MCF 10A (cell line): ENCODE measurements around the gene VKORC1. TPM values are rescaled to one million over a fixed set of nuclear protein-coding genes. Genes with fewer than 3 reads are reported as not detected.

Experiments
- BruUV-seq: library from RNA; stranded (reverse); fragments of 400-500 nt; replicated peaks from 2 replicates; lab custom pipeline; 2021; lab: Mats Ljungman, UMichigan
- CTCF ChIA-PET: fragments of 300-600 bp; sonication (Branson Sonifier 250); formaldehyde crosslinking; extraction: SDS; loops from one replicate; lab custom pipeline; 2021; ENCODE audit warnings: antibody characterized with exemption, inconsistent platforms; lab: Yijun Ruan, JAX
- POLR2A ChIA-PET: fragments of 300-600, 350-650 bp; sonication (Branson Sonifier 250); formaldehyde crosslinking; extraction: SDS; loops from one replicate; lab custom pipeline; 2020; ENCODE audit warnings: antibody characterized with exemption, inconsistent platforms; lab: Yijun Ruan, JAX
- DNase-seq: peaks from one replicate; pipeline ENCODE4 v3.0.0-alpha.2; 2018; ENCODE audit not compliant: unreplicated experiment
- H3K27ac Mint-ChIP-seq: one replicate; pipeline ENCODE4 v1.8.0; 2022; ENCODE audit warnings: mild to moderate bottlenecking, low read depth, mixed read lengths; ENCODE audit not compliant: unreplicated experiment
- H3K27me3 Mint-ChIP-seq: one replicate; pipeline ENCODE4 v1.8.0; 2022; ENCODE audit warnings: mixed read lengths; ENCODE audit not compliant: insufficient read depth, unreplicated experiment
- H3K36me3 Mint-ChIP-seq: one replicate; pipeline ENCODE4 v1.8.0; 2022; ENCODE audit warnings: mild to moderate bottlenecking, moderate library complexity, mixed read lengths; ENCODE audit not compliant: insufficient read depth, unreplicated experiment
- H3K4me1 Mint-ChIP-seq: one replicate; pipeline ENCODE4 v1.8.0; 2022; ENCODE audit warnings: mixed read lengths; ENCODE audit not compliant: insufficient read depth, unreplicated experiment
- H3K4me3 Mint-ChIP-seq: one replicate; pipeline ENCODE4 v1.8.0; 2022; ENCODE audit warnings: mild to moderate bottlenecking, moderate library complexity, mixed read lengths; ENCODE audit not compliant: unreplicated experiment
- H3K9me3 Mint-ChIP-seq: one replicate; pipeline ENCODE4 v1.8.0; 2022; ENCODE audit warnings: mixed read lengths; ENCODE audit not compliant: unreplicated experiment
- intact Hi-C: fragments of 100-400 bp; cut with micrococcal nuclease; formaldehyde crosslinking; loops from 2 replicates; pipeline ENCODE4 v1.14.1; 2022
- total RNA-seq: library from RNA; stranded (reverse); gene quantifications from 2 replicates; pipeline ENCODE4 v1.2.3, GENCODE V29; 2022
- TF ChIP-seq, protein P1 (sequence below): fragments of 200-600 bp; IDR thresholded peaks from one replicate; pipeline ENCODE4 v1.8.0; 2022; ENCODE audit warnings: antibody characterized with exemption, mild to moderate bottlenecking; ENCODE audit not compliant: unreplicated experiment

VKORC1 gene
- total RNA-seq, 1 experiment from 2014 or later: 66.3 TPM

DNA sequence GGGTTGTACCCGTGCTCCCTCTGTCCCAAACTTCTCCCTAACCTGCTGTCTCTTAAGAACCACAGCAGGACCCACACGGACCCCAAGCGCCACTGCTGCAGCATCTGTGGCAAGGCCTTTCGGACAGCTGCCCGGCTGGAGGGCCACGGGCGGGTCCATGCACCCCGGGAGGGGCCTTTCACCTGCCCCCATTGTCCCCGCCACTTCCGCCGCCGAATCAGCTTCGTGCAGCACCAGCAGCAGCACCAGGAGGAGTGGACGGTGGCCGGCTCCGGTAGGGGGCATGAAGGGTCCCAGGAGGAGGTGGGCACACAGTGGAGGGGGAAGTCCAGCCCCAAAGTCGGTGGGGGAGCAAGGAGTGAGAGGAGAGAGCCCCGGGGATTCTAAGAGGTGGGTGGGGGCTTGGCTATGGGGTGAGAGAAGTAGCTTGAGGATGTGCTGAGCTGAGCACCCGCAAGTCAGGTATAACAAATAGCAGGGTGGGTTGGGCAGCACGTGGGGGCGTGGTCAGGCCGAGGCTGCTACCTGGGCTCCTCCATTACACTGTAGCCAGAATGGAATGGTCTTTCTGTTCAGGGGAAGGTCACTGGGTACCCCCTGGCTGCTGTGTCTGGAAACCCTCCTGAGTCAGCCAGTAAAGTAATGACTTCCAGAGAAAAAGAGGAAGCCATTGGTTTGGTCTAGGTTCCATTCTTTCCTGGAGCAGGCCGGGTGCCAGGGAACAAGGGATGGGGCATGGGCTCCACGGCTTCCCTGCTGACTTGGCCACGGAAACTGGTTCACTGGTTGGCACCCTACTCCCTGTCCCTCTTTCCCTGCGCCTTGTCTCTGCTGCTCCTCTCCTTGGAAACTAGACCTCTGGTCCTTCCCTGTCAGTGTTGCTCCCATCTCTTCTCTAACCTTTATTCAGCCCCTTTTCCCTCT, 12.9 kb downstream of the VKORC1 start:
- H3K4me1 Mint-ChIP-seq: peaks cover 6% of the 10 kb centered on the region

DNA sequence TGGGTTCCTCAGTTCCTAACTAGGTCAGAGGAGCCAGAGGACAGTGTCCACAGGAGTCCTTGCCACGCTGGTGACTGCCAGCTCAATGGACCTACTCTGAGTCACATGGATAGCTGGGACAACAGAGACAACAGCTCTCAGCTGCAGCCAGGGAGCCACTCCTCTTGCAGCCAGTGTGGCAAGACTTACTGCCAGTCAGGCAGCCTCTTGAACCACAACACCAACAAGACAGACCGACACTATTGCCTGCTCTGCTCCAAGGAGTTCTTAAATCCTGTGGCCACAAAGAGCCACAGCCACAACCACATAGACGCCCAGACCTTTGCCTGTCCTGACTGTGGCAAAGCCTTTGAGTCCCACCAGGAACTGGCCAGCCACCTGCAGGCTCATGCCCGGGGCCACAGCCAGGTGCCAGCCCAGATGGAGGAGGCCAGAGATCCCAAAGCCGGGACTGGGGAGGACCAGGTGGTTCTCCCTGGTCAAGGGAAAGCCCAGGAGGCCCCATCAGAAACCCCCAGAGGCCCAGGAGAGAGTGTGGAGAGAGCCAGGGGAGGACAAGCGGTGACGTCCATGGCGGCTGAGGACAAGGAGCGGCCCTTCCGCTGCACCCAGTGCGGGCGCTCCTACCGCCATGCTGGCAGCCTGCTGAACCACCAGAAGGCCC, 13.7 kb downstream of the VKORC1 start:
- ChIA-PET POLR2A (interaction anchor here (0.6 to 1.0 kb wide), 4 partner anchors 9 to 47 kb away, joined by 3 read pairs; no protein-coding TSS in a partner anchor), CTCF (no interaction called here)
- BruUV-seq: no TSS peak
- H3K4me3 Mint-ChIP-seq: no peak overlapping the region
- H3K27me3 Mint-ChIP-seq: no peaks in the 10 kb centered on the region
- H3K27ac Mint-ChIP-seq: no peak overlapping the region
- intact Hi-C loops: no loop called here
- peaks cover 6% of the 10 kb centered on the region for H3K4me1 Mint-ChIP-seq
- no peaks in the 10 kb centered on the region for H3K9me3 Mint-ChIP-seq
- peaks cover 21% of the 10 kb centered on the region for H3K36me3 Mint-ChIP-seq
- DNase-seq: no peak
- TF ChIP-seq, protein P1, sequence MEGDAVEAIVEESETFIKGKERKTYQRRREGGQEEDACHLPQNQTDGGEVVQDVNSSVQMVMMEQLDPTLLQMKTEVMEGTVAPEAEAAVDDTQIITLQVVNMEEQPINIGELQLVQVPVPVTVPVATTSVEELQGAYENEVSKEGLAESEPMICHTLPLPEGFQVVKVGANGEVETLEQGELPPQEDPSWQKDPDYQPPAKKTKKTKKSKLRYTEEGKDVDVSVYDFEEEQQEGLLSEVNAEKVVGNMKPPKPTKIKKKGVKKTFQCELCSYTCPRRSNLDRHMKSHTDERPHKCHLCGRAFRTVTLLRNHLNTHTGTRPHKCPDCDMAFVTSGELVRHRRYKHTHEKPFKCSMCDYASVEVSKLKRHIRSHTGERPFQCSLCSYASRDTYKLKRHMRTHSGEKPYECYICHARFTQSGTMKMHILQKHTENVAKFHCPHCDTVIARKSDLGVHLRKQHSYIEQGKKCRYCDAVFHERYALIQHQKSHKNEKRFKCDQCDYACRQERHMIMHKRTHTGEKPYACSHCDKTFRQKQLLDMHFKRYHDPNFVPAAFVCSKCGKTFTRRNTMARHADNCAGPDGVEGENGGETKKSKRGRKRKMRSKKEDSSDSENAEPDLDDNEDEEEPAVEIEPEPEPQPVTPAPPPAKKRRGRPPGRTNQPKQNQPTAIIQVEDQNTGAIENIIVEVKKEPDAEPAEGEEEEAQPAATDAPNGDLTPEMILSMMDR: no peak

More for the DNA sequence above, 12.9 kb downstream of the VKORC1 start:
- H3K27me3 Mint-ChIP-seq: no peaks in the 10 kb centered on the region
- ChIA-PET CTCF (interaction anchor here (0.6 kb wide), 1 partner anchor 355 kb away, joined by 3 read pairs; no protein-coding TSS in a partner anchor), POLR2A (interaction anchor here (0.6 to 1.0 kb wide), 3 partner anchors 10 to 363 kb away, joined by 3 read pairs; no protein-coding TSS in a partner anchor)
- peaks cover 21% of the 10 kb centered on the region for H3K36me3 Mint-ChIP-seq
- BruUV-seq: no TSS peak
- no peak for DNase-seq
- no peaks in the 10 kb centered on the region for H3K9me3 Mint-ChIP-seq
- H3K27ac Mint-ChIP-seq: peak overlapping the region; percentile 6
- intact Hi-C loops: no loop called here
- H3K4me3 Mint-ChIP-seq: no peak overlapping the region
- TF ChIP-seq, protein P1: no peak

DNA sequence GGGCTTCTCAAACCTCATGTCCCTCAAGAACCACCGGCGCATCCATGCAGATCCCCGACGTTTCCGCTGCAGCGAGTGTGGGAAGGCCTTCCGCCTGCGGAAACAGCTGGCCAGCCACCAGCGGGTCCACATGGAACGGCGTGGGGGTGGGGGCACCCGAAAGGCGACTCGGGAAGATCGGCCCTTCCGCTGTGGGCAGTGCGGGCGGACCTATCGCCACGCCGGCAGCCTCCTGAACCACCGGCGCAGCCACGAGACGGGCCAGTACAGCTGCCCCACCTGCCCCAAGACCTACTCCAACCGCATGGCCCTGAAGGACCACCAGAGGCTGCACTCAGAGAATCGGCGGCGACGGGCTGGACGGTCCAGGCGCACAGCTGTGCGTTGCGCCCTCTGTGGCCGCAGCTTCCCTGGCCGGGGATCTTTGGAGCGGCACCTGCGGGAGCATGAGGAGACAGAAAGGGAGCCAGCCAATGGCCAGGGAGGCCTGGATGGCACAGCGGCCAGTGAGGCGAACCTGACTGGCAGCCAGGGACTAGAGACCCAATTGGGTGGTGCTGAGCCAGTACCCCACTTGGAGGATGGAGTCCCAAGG, 14.5 kb downstream of the VKORC1 start:
- ChIA-PET CTCF (interaction anchor here (0.7 to 1.7 kb wide), 2 partner anchors 19 to 97 kb away, joined by 3 to 4 read pairs; no protein-coding TSS in a partner anchor), POLR2A (interaction anchor here (0.7 kb wide), 1 partner anchor 380 kb away, joined by 3 read pairs; no protein-coding TSS in a partner anchor)
- no peaks in the 10 kb centered on the region for H3K9me3 Mint-ChIP-seq
- TF ChIP-seq, protein P1: no peak
- H3K4me3 Mint-ChIP-seq: no peak overlapping the region
- BruUV-seq: no TSS peak
- intact Hi-C loops: no loop called here
- peaks cover 7% of the 10 kb centered on the region for H3K4me1 Mint-ChIP-seq
- no peak for DNase-seq
- H3K27me3 Mint-ChIP-seq: no peaks in the 10 kb centered on the region
- no peak overlapping the region for H3K27ac Mint-ChIP-seq
- peaks cover 21% of the 10 kb centered on the region for H3K36me3 Mint-ChIP-seq
